ENCODE measurements around the gene FBXO45.
"Not testable (repeated sequence)": the region's sequence is repeated elsewhere in the genome, so short reads cannot be mapped to it uniquely, and the experiment has no call there.

DNA sequence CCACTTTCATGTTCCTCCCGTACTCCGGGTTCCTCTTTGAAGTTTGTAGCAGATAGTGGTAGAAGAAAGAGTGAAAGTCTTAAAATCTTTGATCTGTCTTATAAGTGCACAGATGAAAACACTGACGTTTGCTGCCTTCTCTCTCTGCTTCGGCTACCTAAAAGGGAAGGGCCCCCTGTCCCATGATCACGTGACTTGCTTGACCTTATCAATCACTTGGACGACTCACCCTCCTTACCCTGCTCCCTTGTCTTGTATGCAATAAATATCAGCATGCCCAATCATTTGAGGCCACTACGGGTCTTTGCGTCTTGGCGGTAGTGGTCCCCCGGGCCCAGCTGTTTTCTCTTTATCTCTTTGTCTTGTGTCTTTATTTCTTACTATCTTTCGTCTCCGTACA lies 47.2 kb upstream of the FBXO45 start:
- TF ChIP-seq, protein P1, sequence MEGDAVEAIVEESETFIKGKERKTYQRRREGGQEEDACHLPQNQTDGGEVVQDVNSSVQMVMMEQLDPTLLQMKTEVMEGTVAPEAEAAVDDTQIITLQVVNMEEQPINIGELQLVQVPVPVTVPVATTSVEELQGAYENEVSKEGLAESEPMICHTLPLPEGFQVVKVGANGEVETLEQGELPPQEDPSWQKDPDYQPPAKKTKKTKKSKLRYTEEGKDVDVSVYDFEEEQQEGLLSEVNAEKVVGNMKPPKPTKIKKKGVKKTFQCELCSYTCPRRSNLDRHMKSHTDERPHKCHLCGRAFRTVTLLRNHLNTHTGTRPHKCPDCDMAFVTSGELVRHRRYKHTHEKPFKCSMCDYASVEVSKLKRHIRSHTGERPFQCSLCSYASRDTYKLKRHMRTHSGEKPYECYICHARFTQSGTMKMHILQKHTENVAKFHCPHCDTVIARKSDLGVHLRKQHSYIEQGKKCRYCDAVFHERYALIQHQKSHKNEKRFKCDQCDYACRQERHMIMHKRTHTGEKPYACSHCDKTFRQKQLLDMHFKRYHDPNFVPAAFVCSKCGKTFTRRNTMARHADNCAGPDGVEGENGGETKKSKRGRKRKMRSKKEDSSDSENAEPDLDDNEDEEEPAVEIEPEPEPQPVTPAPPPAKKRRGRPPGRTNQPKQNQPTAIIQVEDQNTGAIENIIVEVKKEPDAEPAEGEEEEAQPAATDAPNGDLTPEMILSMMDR (IDR thresholded peaks at IDR 0.05) = not testable (repeated sequence)
- TF ChIP-seq POLR2A (IDR thresholded peaks at IDR 0.05) = not testable (repeated sequence)

Data from heart left ventricle (tissue), 13 donors.